Stimulated activated CD8-positive, alpha-beta memory T cell treated with anti-CD3 and anti-CD28 coated beads, Interleukin-2, amount 100 ng/mL, for 48 hours (primary cell): Measurements from ENCODE around the gene UQCRC1.

Experiments
- DNase-seq, 2 donors: peaks; one replicate each; pipeline ENCODE4 v3.0.0-alpha.2; 2020; ENCODE audit warnings: low read depth in 2 of 2

The UQCRC1 gene

DNA sequence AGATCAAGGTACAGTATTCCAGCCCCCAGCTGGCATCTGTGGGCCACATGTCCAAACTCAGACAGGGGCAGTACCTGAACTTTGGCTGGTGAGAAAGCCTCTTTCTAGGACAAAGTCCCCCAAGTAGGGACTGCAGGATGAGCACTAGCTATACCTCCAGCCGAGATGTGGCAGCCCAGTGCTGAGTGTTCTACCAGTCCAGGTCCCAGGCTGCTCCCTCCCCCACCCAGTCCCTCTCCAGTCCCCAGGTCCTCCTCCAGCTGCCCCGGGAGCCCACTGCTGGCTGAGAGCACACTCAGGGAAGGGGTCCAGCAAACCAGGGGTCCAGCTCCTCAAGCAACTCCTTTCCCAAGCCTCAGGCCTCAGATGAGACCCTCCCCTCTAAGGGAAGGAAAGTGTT, 24.3 kb upstream of the UQCRC1 start:
- DNase-seq, result no peak

DNA sequence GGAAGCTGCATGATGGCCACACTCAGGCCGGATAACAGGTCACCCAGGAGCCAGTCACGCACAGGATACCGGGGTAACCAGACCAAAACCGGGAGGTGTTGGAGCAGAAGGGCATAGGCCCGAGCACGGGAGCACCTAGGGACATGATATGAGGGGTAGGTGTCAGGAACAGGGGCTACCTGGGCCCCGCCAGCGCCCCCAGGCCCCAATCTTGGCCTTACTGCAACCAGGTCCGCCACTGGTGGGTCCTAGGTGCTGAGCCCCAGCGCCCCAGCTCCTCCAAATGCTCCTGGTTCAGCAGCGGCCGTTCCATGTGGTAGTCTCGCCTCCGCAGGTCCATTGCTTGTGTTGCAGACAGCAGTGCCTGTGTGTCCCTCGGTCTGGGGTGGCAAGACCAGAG, 23.8 kb upstream of the UQCRC1 start:
- DNase-seq, result no peak

DNA sequence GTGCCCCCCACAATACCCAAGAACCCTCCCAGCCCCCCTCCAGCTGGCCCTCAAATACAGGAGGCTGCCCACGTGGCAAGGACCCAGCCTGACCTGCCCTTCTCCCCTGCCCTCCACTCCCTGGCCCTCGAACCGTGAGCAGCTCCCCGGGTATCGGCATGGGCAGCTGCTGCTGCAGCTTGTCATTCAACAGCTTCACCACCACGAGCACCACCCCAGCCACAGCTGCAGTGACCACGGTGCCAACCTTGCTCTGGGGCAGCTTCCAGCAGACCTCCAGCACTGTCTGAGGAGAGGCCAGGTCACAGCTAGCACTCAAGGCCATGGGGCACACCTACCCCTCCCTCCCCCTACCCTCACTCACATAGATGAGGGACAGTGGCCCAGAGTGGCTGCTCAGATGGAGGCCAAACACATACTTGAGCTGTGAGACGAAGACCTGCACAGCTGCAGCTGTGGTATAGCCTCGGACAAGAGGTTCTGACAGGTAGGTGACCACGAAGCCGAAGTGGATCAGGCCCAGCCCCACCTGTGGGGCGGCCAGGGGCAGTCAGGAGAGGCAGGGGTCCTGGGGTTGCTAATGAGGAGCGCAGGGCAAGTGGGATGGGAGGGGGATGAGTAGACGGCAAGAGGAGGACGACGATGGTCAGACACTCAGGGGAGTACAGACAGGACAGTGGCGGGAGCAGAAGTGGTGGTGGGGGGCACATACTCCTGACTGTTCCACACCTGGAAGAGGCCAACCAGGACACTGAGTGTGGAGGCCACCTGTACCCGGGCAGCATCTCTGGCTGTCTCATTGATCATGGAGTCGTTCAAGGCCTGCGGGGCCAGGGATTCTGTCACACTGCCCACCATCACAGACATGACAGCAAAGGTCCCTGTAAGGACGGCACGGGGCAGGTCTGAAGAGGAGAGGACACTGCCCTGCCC, 22.3 kb upstream of the UQCRC1 start:
- no peak for DNase-seq

DNA sequence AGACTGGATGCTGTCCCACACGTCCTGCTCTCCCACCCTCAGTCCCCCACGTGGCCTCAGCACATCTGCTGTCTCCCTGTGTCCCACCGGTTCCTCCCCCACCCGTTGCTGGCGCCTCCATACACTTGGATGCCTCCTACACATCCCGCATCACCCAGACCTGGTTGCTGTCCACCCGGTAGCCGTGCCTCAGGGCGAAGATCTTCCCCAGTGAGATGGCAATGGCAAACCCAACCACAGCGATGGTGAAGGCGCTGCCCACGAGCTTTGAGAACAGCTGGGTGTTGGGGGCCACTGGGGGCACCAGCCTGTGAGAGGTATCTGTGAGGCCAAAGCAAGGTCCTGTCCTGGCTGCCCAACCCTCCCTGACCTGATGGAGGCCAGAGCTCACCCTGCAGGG, 21.4 kb upstream of the UQCRC1 start:
- DNase-seq, result no peak

DNA sequence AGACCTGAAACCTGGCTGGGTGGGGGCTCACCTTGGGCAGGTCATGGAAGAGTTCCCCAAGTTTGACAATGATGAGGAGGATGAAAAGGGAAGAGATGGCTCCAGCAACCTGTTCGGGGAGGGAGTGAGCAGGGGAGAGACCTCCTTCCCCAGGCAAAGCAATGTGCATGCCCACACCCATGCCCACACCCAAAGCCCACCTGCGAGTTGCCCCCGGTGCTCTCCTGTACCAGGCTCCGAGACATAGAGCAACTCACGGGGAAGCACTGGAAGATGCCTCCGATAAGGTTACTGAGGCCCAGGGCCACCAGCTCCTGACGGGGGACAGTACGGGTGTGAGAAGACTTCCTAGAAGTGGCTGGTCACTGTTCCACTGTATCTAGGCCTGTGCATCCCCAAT, 21.0 kb upstream of the UQCRC1 start:
- no peak for DNase-seq

DNA sequence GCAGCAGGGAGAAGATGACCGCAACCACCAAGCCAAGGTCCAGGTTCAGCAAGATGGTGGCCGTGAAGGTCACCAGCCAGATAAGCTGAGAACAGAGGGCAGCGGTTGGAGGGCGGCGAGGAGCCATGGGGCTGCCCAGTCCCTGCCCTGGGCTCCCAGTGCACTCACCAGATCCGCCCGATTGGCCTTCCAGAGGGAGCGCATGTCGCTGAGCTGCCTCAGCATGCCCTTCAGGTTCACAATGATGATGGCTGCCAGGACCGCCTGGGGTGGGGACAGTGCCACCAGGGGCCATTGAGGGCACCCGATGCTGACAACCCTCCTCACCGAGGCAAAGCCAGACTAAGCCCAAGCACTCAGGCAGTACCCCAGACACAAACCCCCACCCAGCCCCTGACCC, 20.4 kb upstream of the UQCRC1 start:
- no peak for DNase-seq

DNA sequence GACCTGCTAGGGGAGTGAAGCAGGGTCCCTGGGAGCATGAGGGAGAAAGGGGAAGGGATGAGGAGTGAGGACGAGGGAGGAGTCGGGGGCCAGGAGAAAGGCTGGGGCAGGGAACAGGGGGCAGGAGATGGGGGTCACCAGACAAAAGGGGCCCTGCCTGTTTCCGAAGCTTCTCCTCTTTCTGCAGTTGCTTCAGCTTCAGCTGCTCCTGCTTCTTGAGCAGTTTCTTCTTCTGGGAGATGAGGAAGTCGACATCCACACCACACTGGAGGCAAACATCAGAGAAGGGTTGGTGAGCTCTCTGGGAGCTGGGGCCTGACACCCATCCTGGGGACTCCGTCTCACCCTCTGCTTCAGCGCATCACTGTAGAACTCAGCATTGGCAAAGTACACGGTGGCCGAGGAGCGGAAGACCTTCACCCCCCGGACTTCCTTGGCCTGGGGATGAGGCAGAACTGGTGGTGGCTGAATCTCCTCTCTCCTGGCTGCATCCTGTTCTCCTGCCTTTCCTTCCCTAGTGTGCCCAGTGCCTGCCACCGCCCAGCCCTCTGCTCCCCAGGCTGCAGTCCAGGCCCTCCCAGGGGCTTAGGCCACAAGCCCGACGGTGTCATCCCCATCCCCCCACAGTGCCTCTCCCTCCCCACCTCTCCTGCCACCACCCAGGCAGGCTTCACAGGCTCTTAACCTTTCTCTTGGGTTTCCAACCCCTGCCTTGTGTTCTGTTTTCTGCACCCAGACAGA, 19.0 kb upstream of the UQCRC1 start:
- no peak for DNase-seq

DNA sequence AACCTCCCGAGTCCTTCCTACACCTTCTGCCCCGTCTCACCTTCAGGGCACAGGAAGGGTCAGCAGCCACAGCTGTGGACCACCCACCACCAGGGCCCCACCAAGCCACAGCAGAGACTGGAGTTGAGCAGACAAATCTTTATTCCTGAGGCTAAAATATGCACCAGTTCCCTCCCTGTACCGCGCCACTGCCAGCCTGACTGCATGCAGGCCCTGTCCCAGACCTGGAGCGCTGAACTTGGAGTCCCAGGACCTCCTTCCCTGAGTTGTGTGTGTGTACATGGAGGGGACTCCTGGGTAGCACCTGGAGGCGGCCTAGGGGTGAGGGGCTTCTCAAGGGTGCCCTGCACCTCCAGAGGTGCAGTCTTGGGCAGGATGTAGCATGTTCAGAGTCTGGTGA, 16.2 kb upstream of the UQCRC1 start:
- no peak for DNase-seq

DNA sequence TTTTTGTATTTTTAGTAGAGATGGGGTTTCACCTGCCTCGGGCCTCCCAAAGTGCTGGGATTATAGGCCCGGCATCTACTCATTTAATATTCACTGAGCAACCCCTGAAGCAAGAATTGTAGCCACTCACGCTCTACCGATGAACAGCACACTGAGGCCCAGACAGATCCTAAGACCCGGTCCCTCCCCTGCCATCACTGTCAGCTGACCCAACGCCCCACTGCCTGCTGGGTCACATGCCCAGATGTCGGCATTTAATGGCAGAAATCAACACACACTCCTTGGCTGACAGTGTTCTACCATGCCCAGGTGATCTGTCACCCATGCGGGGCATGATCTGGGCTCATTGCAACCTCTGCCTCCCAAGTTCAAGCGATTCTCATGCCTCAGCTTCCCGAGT, 15.3 kb upstream of the UQCRC1 start:
- DNase-seq, result no peak

DNA sequence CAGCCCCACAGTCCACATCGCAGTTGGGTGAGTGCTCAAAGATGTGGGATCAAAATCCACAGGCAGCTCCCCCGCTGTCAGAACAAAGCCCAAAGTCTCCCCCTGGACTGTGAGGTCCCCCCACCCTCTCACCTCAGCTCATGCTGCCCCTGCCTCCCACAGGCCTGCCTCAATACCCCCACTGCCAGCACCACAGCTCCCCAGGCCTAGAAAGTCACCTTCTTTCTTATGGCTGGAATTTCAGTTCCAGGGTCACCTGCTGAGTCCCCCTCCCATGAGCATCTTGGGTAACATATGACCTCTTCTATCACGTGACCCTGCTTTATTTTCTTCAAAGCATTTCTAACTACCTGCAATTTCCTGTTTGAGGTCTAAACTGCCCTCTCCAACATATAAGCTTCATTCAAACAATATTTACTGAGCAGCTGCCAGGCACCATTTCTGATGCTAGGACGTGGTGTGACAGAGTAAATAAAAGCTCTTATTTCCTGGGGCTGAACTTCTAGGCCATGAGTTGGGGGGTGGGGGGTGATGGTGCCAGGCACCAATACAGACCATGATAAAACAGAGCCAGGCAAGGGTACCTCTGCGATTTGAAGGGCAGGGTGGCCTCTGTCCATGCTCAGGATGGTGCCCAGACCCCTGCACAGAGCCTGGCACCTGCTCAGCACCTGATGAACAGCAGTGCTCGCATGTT, 14.6 kb upstream of the UQCRC1 start:
- DNase-seq, result no peak

DNA sequence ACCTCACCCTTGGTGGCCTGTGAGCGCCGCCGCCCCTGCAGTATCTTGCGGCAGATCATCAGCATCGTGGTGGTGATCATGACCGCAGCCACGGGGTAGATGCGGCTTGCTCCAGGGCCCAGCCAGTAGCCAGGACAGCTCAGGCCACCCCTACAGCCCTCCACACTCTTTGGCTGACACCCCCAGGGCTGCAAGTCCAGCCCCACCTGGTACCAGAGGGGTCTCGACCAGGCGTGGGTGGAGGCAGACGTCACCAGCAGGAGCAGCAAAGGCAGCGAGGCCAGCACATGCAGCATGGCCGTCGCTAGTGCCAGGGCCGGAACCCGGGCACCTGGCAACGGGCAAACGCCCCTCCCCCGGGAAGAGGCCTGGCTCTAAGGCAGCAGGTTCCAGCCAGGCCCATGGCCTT, 12.0 kb upstream of the UQCRC1 start, which contains the start of gene TMEM89:
Gene TMEM89 (minus strand): TSS at position 309 of the 409 bp plus-strand sequence. CDS start 13 bp downstream, at position 296.
- no peak for DNase-seq

DNA sequence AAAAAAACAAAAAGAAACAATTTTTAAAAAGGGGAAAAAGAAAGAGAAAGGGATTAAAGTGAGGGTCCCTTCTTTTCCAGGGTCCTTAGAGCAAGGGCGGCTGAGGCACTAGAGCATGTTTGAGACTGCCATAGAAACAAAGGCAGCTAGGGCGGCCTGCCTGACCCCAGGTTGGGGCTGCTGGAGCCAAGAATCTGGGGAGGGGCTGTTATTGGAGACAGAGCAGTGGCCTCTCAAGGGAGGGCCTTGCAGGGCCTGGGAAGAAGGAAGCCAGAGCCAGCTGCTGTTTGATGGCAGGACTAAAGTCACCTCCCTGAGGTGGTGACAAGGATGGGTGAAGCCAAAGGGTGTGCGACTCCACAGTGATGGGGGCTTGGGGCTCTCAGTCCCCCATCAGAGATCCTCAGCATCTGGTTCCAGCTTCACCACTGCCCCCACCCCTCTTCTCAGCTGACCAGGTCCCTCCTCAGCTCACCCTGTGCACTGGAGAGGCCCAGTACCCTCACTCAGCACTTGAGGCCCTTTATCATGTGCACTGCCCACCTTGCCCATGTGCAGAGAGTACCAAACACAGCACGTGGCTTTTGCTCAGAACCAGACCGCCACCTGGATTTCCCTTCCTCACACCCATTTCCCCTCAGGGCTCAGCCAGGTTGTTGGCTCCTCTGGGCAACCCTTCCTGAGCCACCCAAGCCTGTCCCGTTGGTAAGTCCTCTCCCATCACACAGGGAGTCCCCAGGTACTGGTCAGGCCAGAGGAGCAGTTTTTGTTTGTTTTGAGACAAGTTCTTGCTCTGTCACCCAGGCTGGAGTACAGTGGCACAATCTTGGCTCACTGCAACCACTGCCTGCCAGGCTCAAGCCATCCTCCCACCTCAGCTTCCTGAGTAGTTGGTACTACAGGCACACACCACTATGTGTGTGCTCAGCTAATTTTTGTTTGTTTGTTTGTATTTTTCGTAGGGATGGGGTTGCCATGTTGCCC, 10.4 kb upstream of the UQCRC1 start:
- DNase-seq, result no peak

DNA sequence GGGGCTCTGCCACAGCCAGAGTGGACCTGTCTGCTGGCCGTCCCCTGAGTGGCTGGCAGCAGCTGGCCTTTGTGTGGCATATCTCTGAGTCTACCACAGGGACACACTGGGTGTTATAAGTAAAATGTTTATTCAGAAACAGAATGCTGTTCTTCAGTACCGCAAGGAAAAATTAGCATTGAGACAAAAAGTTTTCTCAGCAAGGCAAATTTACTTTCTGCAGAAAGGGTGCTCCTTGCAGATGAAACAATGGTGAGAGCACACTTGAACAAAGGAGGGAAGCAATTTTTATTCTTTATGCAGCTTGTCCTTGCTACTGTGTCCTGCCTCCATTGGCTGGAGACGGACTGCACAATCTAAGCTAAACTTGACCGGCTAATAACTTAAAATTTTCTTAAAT, 8.1 kb upstream of the UQCRC1 start:
- DNase-seq, result no peak

DNA sequence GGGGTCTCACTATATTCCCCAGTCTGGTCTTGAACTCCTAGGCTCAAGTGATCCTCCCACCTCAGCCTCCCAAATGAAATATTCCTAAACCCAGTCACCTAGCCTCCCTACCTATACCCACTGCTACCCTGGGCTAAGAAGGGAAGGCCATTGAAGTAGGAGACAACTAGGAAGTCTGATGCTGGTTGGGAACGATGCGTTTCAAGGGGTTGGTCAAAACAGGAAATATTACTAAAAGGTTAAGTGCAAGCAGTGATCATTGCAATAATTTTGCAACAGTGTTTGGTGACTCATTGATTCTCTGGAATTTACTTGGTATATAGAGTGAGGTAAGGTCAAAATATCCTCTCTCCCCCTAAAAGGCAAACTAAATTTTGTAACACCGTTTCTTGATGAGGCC, 4.6 kb upstream of the UQCRC1 start:
- DNase-seq, result no peak

DNA sequence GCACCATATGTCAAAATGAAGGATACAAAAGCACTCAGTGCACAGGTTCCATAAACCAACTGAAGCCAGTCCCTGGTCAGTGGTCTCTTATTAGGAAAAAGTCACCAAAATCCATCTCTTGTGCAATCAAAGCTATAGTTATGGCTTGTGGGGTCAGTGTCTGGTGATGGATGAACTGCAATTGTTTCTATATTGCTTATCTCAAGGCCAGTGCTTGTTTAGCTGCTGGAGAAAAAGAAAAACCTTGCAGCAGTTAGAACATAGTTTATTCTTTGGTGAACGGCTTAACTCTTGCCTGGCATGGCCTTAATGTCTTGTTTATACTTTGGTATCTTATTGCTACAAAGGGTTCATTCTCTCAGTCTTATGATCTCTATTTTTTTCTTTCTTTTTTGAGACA, 2.9 kb upstream of the UQCRC1 start:
- no peak for DNase-seq

DNA sequence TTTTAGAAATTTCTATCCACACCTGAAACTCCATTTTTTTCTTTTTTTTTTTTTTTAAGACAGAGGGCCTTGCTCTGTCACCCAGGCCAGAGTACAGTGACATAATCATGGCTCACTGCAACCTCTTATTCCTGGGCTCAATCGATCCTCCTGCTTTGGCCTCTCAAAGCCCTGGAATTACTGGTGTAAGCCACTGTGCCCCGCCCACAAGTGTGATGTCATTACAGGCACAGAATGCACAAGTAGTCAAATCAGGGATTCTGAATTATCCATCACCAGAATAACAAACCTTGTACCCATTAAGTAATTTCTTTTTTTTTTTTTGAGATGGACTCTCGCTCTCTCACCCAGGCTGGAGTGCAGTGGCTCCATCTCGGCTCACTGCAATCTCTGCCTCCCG, 1.9 kb downstream of the UQCRC1 start:
- no peak for DNase-seq

DNA sequence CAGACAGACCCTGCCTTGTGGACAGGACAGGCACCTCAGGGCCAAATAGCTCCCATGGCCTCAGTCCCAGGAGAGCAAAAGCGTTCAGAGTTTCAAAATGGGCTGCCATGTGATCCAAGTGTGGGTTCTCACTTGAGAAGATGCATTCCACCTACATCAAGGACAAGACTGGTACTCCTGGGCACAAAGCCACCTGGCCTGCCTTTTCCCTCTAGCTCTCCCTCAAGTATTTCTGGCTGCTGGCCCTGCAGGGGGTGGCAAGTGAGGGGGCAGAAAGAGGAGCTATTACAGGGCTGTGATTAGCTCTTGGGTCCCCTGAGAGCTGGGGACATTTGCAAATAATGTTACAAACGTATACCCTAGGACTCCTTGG, 7.8 kb downstream of the UQCRC1 start:
- no peak for DNase-seq

DNA sequence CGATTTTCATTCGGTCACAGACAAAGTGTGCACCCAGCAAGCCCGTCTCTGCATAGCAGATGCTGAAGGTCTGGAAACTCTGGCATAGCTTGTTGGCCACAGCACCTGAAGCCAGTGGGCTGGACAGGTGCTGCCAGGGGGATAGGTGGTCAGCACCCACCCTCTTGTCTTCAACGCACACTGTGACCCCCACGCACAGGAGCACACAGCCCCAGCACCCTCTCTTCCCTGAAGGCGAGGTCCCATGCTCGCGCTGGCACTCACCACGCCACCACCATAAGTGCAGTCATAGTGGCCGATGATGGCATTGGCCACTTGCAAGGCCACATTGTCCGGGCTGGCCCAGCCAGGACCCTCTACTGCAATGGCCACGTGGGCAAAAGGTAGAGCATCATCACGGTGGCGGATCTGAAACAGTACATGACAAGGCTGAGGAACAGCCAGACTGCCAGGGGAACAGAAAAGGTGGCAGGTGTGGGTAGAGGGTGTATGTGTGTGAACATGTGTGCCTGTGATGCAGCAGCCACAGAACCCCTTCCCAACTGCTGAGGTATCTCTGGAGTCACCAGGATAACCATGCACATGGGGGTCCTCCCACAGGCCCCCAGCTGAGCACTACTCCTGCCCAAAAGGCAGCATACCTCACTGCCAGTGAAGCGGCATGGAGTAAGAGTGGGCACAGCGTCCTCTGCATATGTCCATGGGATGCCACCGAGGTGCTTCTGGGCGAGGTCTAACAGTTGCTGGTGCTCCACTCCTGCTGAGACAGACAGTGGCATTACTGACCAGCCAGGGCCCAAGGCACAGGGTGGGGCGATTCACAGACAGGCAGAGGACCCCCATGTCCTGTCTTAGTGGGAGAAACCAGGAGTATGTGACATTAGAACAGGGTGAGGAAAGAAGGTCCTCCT, 8.5 kb downstream of the UQCRC1 start:
- DNase-seq, result no peak

DNA sequence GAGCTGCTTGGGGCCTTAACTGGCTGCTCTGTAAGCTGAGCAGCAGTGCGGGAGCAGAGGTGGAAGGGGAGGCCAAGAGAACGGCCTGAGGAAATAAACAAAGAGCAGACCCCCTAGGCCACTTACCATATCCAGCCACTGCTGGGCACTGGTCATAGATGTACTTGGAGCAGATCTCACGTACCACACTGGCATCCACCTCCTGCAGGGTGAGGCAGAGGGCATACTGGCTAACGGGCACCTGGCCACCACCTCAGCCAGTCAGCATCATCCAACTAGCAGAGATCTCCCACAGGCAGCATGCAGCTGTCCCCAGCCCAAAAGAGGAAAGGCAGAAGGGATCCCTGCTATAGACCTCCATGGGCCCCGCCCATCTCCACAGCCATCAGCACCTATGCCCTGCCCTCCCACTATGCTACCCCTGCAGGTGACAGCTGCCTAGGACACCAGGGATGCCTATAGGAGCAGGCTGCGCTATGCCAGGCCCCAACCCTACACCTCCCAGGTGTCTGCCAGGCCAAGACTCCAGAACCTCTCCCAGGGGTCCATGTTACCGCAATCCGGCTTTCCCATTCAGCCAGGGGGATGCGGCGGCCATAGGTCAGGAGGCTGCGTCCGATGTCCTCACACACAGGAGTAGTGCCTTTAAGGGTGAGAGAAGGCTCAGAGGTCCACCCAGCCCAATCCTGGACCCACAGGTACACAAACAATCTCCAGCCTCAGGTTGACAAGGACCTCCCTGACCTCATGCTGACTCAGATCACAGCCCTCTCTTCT, 9.7 kb downstream of the UQCRC1 start:
- no peak for DNase-seq
